ENCODE measurements around the gene RANBP3.
"Not testable (repeated sequence)": the region's sequence is repeated elsewhere in the genome, so short reads cannot be mapped to it uniquely, and the experiment has no call there.

The RANBP3 gene

DNA sequence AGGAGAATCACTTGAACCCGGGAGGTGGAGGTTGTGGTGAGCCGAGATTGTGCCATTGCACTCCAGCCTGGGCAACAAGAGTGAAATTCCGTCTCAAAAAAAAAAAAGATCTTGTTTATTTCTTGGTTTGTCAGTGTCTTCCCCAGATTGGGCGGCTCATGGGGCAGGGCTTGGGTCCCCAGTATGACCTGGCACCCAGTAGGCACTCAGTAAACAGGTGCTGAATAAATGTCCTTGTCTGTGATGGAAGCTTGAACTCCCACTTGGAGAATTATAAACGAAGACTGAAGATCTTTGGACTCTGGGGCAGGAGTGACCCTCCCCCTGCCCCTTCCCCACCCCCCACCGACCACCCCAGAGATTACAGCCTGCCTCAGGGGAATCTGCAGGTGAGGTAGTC lies 97.7 kb downstream of the RANBP3 start:
- DNase-seq: no peak

DNA sequence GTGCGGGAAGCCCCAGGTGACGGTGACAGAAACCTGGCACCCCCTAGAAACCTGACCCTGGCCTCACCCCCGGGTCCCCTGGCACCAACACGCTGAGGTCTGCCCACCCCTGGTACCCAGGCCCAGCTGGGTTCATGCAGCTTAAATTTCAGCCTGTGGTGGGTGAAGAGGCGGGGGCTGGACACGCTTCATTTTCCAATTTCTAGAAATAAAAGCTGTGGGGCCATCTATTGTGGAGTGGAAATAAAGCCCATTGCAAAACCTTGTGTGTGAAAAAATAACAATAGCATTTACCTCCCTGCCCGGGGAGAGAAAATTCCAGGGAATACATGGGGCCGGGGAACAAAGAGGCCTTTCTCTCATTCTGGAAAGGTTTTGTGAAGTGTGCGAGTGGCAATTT lies 100.1 kb downstream of the RANBP3 start:
- no peak for DNase-seq

DNA sequence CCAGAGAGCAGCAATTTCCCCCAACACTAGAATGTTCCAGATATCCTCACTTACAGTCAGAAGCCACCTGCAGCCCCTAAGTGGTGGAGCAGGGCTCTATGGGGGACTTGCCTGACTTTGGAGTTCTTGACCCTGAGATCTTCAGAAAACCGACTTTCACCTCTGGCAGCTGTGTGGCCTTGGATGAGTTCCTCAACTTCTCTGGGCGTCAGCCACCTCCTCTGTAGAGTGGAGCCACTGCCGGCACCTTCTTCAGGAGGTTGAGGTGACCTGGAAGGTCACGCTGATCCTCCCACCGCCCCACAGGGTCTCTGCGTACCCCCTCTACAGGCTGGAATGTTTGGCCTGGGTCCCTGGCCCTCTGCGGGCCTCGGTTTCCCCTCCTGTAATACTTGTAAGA lies 100.5 kb downstream of the RANBP3 start:
- DNase-seq: no peak

DNA sequence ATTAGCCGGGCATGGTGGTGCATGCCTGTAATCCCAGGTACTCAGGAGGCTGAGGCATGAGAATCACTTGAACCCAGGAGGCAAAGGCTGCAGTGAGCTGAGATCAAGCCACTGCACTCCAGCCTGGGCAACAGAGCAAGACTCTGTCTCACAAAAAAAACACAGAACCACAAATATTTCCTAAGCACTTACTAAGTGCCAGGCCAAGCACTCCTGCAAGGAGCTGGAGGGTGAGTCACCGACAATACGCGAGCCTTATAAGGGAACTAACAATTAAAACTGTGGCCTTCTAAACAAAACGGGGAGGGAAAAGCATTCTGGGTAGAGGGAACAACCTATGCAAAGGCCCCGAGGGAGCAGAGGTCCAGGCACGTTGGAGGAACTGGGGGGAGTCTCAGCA lies 103.4 kb downstream of the RANBP3 start:
- not testable (repeated sequence) for DNase-seq

DNA sequence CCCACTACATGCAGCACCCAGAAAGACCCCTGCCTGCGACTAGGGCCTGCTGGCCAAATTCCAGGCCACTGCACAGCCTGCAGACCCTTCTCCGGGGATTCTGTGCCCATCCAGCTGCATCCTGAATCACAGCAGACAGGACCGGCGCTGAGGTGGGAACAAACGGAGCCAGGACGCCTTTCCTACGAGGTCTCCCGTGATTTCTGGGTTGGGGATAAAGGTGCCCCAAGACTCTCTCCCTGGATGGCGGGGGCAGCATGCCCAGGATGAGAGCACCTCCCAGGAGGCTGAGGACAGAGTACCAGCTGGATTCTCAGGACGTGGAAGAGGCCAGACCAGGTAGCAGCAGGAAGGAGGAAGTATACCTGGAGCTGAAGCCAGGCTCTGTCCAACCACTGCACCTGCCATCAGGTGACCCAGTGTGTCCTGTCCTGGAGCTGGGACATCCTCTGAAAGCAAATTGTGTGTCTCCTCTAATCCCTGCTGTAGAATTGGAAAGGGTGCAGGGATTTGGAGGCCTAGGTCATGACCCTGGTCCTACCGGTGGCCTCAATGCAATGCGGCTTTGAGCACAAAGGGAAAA lies 104.2 kb downstream of the RANBP3 start:
- DNase-seq: no peak

DNA sequence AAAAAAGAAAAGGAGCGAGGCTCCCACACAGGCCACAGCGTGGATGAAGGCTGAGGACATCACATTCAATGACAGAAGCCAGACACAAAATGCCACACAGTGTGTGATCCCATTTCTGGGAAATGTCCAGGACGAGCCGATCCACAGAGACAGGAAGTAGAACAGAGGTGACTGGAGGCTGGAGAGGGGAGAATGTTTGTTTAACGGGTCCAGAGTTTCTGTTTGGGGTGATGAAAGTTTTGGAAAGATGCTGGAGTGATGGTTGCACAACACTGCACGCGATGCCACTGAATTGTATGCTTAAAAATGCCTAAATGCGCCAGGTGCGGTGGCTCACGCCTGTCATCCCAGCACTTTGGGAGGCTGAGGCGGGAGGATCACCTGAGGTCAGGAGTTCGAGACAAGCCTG lies 107.0 kb downstream of the RANBP3 start:
- DNase-seq: no peak

DNA sequence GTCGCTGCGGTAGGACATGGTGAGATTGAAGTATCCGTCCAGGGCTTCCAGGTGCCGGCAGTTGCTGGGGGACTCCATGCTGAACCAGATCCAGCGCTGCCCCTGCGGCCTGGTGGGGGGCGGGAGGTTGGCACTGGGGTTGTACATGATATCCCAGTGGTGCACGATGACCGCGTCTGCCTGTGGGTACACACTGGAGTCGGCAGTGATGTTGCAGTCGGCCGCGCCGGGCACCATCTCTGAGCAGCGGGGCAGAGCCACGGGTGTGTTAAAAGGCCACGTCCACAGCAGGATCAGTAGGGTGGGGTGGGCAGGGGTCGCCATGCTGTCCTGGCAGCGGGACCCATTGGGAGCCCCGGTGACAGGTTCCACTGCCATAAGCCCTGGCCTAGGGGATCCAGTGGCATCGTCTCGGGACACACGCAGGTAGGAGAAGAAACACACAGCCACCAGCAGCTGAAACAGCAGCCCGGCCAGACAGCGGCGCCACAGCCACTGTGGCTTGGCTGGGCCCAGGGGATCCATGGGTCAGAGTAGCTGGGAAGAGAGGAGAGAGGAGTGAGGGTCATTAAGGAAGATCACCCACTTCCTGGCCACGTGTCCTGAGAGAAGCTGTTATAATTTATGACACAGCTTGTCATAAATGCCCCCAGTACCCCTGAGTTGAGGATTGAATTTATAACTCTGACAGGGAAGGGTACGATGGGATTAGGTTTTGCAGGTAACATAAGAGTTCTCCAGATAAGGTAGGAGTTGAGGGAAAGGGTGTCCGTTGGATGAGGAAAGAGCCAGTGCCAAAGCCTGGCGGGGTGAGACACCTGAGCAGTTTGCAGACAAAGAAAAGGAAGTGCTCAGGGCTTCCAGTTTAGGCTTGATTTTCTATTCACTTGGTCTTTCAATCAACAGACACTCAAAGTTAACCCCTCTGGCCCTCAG lies 110.5 kb downstream of the RANBP3 start:
- DNase-seq: peak; percentile 34
